ENCODE measurements around the gene PTPRN2.
A peak's percentile ranks its signal among the peaks of the same experiment; 100 is the strongest.
"Not testable (repeated sequence)": the region's sequence is repeated elsewhere in the genome, so short reads cannot be mapped to it uniquely, and the experiment has no call there.

Gene PTPRN2

GRCh38 chr7:158385496-158386354, 201.9 kb downstream of the PTPRN2 start:
- DNase-seq (ENCODE audit: low spot score) = not testable (repeated sequence)

GRCh38 chr7:158384746-158385145, 202.9 kb downstream of the PTPRN2 start:
- DNase-seq (ENCODE audit: low spot score) = peak; percentile 34

- DNase-seq (ENCODE audit: low spot score) = no peak
Observed at GRCh38 chr7:158383665-158384064, 204.0 kb downstream of the PTPRN2 start.

GRCh38 chr7:158382363-158383254, 205.0 kb downstream of the PTPRN2 start:
- no peak for DNase-seq (ENCODE audit: low spot score)

- DNase-seq (ENCODE audit: low spot score) = no peak
Observed at GRCh38 chr7:158381956-158382355, 205.7 kb downstream of the PTPRN2 start.

- no peak for DNase-seq (ENCODE audit: low spot score)
Observed at GRCh38 chr7:158378978-158379377, 208.6 kb downstream of the PTPRN2 start.

GRCh38 chr7:158377800-158378623, 209.6 kb downstream of the PTPRN2 start:
- DNase-seq (ENCODE audit: low spot score) = no peak

GRCh38 chr7:158376839-158377186, 210.8 kb downstream of the PTPRN2 start:
- not testable (repeated sequence) for DNase-seq (ENCODE audit: low spot score)

GRCh38 chr7:158376146-158376838, 211.3 kb downstream of the PTPRN2 start:
- DNase-seq (ENCODE audit: low spot score) = not testable (repeated sequence)

- no peak for DNase-seq (ENCODE audit: low spot score)
Observed at GRCh38 chr7:158375034-158375433, 212.6 kb downstream of the PTPRN2 start.

GRCh38 chr7:158374586-158374985, 213.0 kb downstream of the PTPRN2 start:
- DNase-seq (ENCODE audit: low spot score) = no peak

- DNase-seq (ENCODE audit: low spot score) = no peak
Observed at GRCh38 chr7:158374146-158374545, 213.5 kb downstream of the PTPRN2 start.

GRCh38 chr7:158373476-158374133, 214.0 kb downstream of the PTPRN2 start:
- DNase-seq (ENCODE audit: low spot score) = no peak

GRCh38 chr7:158372400-158373342, 215.0 kb downstream of the PTPRN2 start:
- DNase-seq (ENCODE audit: low spot score) = no peak

- no peak for DNase-seq (ENCODE audit: low spot score)
Observed at GRCh38 chr7:158371856-158372255, 215.8 kb downstream of the PTPRN2 start.

GRCh38 chr7:158369866-158370265, 217.8 kb downstream of the PTPRN2 start:
- no peak for DNase-seq (ENCODE audit: low spot score)

GRCh38 chr7:158369290-158369689, 218.3 kb downstream of the PTPRN2 start:
- DNase-seq (ENCODE audit: low spot score) = no peak

- no peak for DNase-seq (ENCODE audit: low spot score)
Observed at GRCh38 chr7:158368449-158368848, 219.2 kb downstream of the PTPRN2 start.

- DNase-seq (ENCODE audit: low spot score) = no peak
Observed at GRCh38 chr7:158367634-158367982, 220.0 kb downstream of the PTPRN2 start.

Data from putamen (tissue), 1 donor.